SK-N-SH (cell line): ENCODE data around the gene NTPCR. TPM values are rescaled to one million over a fixed set of nuclear protein-coding genes. Genes with fewer than 3 reads are reported as not detected.

Experiments
- CTCF ChIA-PET: fragments of 300-600, 350-600 bp; formaldehyde crosslinking; extraction: SDS; loops from one replicate; lab custom pipeline; 2021; lab: Yijun Ruan, JAX
- POLR2A ChIA-PET: fragments of 350-600 bp; sonication (Branson Sonifier 250); formaldehyde crosslinking; extraction: SDS; loops from one replicate; lab custom pipeline; 2020; ENCODE audit warnings: antibody characterized with exemption, inconsistent platforms; lab: Yijun Ruan, JAX
- DNase-seq: peaks from one replicate; pipeline ENCODE4 v3.0.0; 2012
- H2AFZ ChIP-seq: fragments of 200-600 bp; sonication (generic); 2 replicates; pipeline ENCODE4 v1.8.1; 2016; ENCODE audit warnings: antibody characterized with exemption, mild to moderate bottlenecking, low read depth
- H3F3A ChIP-seq: fragments of 200-600 bp; sonication (generic); replicated peaks from 2 replicates; pipeline ENCODE3; 2016; ENCODE audit warnings: antibody characterized with exemption, mild to moderate bottlenecking; ENCODE audit not compliant: insufficient read depth
- H3K27ac ChIP-seq, 2 experiments: fragments of 200-500 bp in 1 of 2; fragments of 200-600 bp in 1 of 2; sonication (Bioruptor generic) in 1 of 2; sonication (generic), shearing (Covaris generic) in 1 of 2; 2 replicates each; pipeline versions ENCODE4 v1.5.1 to v1.6.1; 2014 to 2016; ENCODE audit warnings: low read depth in 2 of 2, inconsistent platforms in 1 of 2, low read length in 1 of 2, mild to moderate bottlenecking in 1 of 2, mixed read lengths in 1 of 2
- H3K27me3 ChIP-seq: fragments of 200-600 bp; sonication (generic), shearing (Covaris generic); 2 replicates; pipeline ENCODE4 v1.6.1; 2016; ENCODE audit warnings: mixed run types; ENCODE audit not compliant: insufficient read depth
- H3K36me3 ChIP-seq, 2 experiments: fragments of 200-500 bp in 1 of 2; fragments of 200-600 bp in 1 of 2; sonication (Bioruptor generic) in 1 of 2; sonication (generic) in 1 of 2; replicated peaks in 1 of 2; 2 replicates each; pipeline versions ENCODE3 to v1.5.1; 2014 to 2016; ENCODE audit warnings: low read length in 1 of 2, mild to moderate bottlenecking in 1 of 2; ENCODE audit not compliant: insufficient read depth in 2 of 2, control insufficient read depth in 1 of 2
- H3K4me1 ChIP-seq, 2 experiments: fragments of 200-500 bp in 1 of 2; fragments of 200-600 bp in 1 of 2; sonication (Bioruptor generic) in 1 of 2; sonication (generic), shearing (Covaris generic) in 1 of 2; 2 replicates each; pipeline versions ENCODE4 v1.5.1 to v1.6.1; 2014 to 2016; ENCODE audit warnings: low read depth in 1 of 2, low read length in 1 of 2, mixed run types in 1 of 2; ENCODE audit not compliant: insufficient read depth in 2 of 2, control insufficient read depth in 1 of 2
- H3K4me2 ChIP-seq: fragments of 200-600 bp; sonication (generic), shearing (Covaris generic); 2 replicates; pipeline ENCODE4 v1.6.1; 2017; ENCODE audit warnings: mixed run types
- H3K4me3 ChIP-seq, 2 experiments: fragments of 200-500 bp in 1 of 2; fragments of 200-600 bp in 1 of 2; sonication (Bioruptor generic) in 1 of 2; sonication (generic), shearing (Covaris generic) in 1 of 2; 2 replicates each; pipeline versions ENCODE4 v1.5.1 to v1.8.1; 2014 to 2016; ENCODE audit warnings: low read depth in 2 of 2, inconsistent platforms in 1 of 2, low read length in 1 of 2, mild to moderate bottlenecking in 1 of 2, mixed read lengths in 1 of 2, moderate library complexity in 1 of 2
- H3K79me2 ChIP-seq: fragments of 200-600 bp; sonication (generic); 2 replicates; pipeline ENCODE4 v1.8.1; 2017; ENCODE audit warnings: mild to moderate bottlenecking; ENCODE audit not compliant: insufficient read depth
- H3K9ac ChIP-seq: fragments of 200-600 bp; sonication (generic); 2 replicates; pipeline ENCODE4 v1.6.1; 2017; ENCODE audit warnings: mixed run types
- H3K9me2 ChIP-seq: fragments of 200-600 bp; sonication (generic); 2 replicates; pipeline ENCODE4 v1.6.1; 2017; ENCODE audit warnings: mixed run types
- H3K9me3 ChIP-seq: fragments of 200-600 bp; sonication (generic); 2 replicates; pipeline ENCODE4 v1.6.1; 2017; ENCODE audit warnings: mixed run types, mild to moderate bottlenecking, moderate library complexity
- H4K20me1 ChIP-seq: fragments of 200-600 bp; sonication (generic); 2 replicates; pipeline ENCODE4 v1.6.1; 2017; ENCODE audit warnings: mild to moderate bottlenecking, mixed run types; ENCODE audit not compliant: insufficient read depth
- EP300 ChIP-seq, 2 experiments: IDR thresholded peaks; 2 replicates each; pipeline versions ENCODE4 v1.4.0 to v1.6.1; 2012; ENCODE audit warnings: borderline replicate concordance in 1 of 2, low read depth in 1 of 2, low read length in 1 of 2
- FOXJ3 ChIP-seq: sonication (generic); formaldehyde crosslinking; IDR thresholded peaks from 2 replicates; pipeline ENCODE4 v1.5.1; 2020; ENCODE audit warnings: mild to moderate bottlenecking, missing genetic modification reagents
- FOXM1 ChIP-seq: IDR thresholded peaks from 2 replicates; pipeline ENCODE4 v1.4.0; 2012; ENCODE audit warnings: low read depth, mild to moderate bottlenecking
- GATA2 ChIP-seq: sonication (generic); formaldehyde crosslinking; IDR thresholded peaks from 2 replicates; pipeline ENCODE4 v1.5.0; 2020; ENCODE audit warnings: mild to moderate bottlenecking, missing genetic modification reagents
- MAX ChIP-seq: IDR thresholded peaks from 2 replicates; pipeline ENCODE4 v1.4.0; 2012; ENCODE audit warnings: low read depth
- MXI1 ChIP-seq: IDR thresholded peaks from 2 replicates; pipeline ENCODE4 v1.6.1; 2012; ENCODE audit warnings: mild to moderate bottlenecking, low read depth, low read length, improper control_type of control experiment
- NFIC ChIP-seq: IDR thresholded peaks from 2 replicates; pipeline ENCODE4 v1.4.0; 2012; ENCODE audit warnings: borderline replicate concordance
- PBX3 ChIP-seq: IDR thresholded peaks from 2 replicates; pipeline ENCODE4; 2012
- POLR2AphosphoS5 ChIP-seq: IDR thresholded peaks from 2 replicates; pipeline ENCODE4 v1.6.1; 2012; ENCODE audit warnings: low read depth, low read length
- RCOR1 ChIP-seq: fragments of 150-350 bp; IDR thresholded peaks from 2 replicates; pipeline ENCODE4 v1.6.1; 2017; ENCODE audit warnings: antibody characterized with exemption, low read length
- RFX5 ChIP-seq: IDR thresholded peaks from 2 replicates; pipeline ENCODE4 v1.6.1; 2012; ENCODE audit warnings: mild to moderate bottlenecking, improper control_type of control experiment, low read length
- RXRA ChIP-seq: IDR thresholded peaks from 2 replicates; pipeline ENCODE4 v1.4.0; 2012; ENCODE audit warnings: low read depth, mild to moderate bottlenecking, borderline replicate concordance
- SIN3A ChIP-seq: IDR thresholded peaks from 2 replicates; pipeline ENCODE4 v1.6.1; 2012; ENCODE audit warnings: low read depth, mild to moderate bottlenecking, low read length, moderate library complexity, borderline replicate concordance
- TAF1 ChIP-seq: IDR thresholded peaks from 2 replicates; pipeline ENCODE4 v1.6.1; 2012; ENCODE audit warnings: low read depth, mild to moderate bottlenecking, low read length, moderate library complexity, borderline replicate concordance
- TCF12 ChIP-seq: IDR thresholded peaks from 2 replicates; pipeline ENCODE4 v1.4.0; 2012
- TEAD4 ChIP-seq: IDR thresholded peaks from 2 replicates; pipeline ENCODE4 v1.4.0; 2012; ENCODE audit warnings: mild to moderate bottlenecking, borderline replicate concordance; ENCODE audit not compliant: insufficient read depth
- WGBS: methylation state at CpG from one replicate; pipeline ENCODE4 v1.1.6; 2017; ENCODE audit warnings: low lambda C conversion rate; 5-methylcytosine and 5-hydroxymethylcytosine counted together
- polyA plus RNA-seq, 3 experiments: library from polyadenylated mRNA; depleted of rRNA; stranded (reverse); fragments of >200 nt; gene quantifications; 2 replicates each; pipeline ENCODE4 v1.2.3, GENCODE V29; 2012

The NTPCR gene
- polyA plus RNA-seq, 1 of the 3 experiments (the other 2 are of a cell fraction): 20.8 TPM

- Histone ChIP-seq H3K4me2 (no peak overlapping the region), H2AFZ (no peak overlapping the region), H3K27ac (peak overlapping the region in 1 of 2 experiments; percentile 51; a peak in 2 of 4 replicates), H3K9me3 (no peaks in the 10 kb centered on the region), H3K79me2 (no peaks in the 10 kb centered on the region), H3K4me3 (no peak overlapping the region), H3K9me2 (no peaks in the 10 kb centered on the region), H3K36me3 (peaks cover 0 to 2% of the 10 kb centered on the region in 2 experiments), H3K4me1 (peaks cover 9 to 28% of the 10 kb centered on the region in 2 experiments), H3K27me3 (no peaks in the 10 kb centered on the region), H3F3A (peaks cover 6% of the 10 kb centered on the region), H4K20me1 (peaks cover 7% of the 10 kb centered on the region; the same call in 1 of the 2 replicates), H3K9ac (no peak overlapping the region)
- peak; percentile 55 for DNase-seq
- WGBS: 91% methylated on average over 3 of the region's 3 CpGs
- ChIA-PET POLR2A (no interaction called here), CTCF (interaction anchor here (1.0 to 1.9 kb wide), 4 partner anchors 7 to 372 kb away, joined by 5 to 7 read pairs (median 5); no protein-coding TSS in a partner anchor)
- TF ChIP-seq PBX3 (no peak), SIN3A (no peak), RCOR1 (peak; percentile 25; the same call in 1 of the 2 replicates), GATA2 (CRISPR knock-in tag) (peak; percentile 86), EP300 (IDR thresholded peaks at IDR 0.05; ENCODE audit: borderline replicate concordance in 1 of 2, low read depth in 1 of 2, low read length in 1 of 2) (peak in 1 of 2 experiments; percentile 64; a peak in 1 of 4 replicates), FOXM1 (no peak), FOXJ3 (CRISPR knock-in tag) (peak; percentile 60; the same call in 1 of the 2 replicates)
These were observed 56.1 kb downstream of the NTPCR start for GRCh38 chr1:233006541-233006973.

GRCh38 chr1:233010146-233010545 is 59.7 kb downstream of the NTPCR start:
- DNase-seq: no peak
- CTCF ChIA-PET: interaction anchor here (0.7 to 1.6 kb wide), 3 partner anchors 14 to 30 kb away, joined by 3 to 5 read pairs (median 4); no protein-coding TSS in a partner anchor
- no peaks in the 10 kb centered on the region for H3K9me2 ChIP-seq
- WGBS: 29% methylated on average over 3 of the region's 3 CpGs
- peaks cover 6% of the 10 kb centered on the region for H3F3A ChIP-seq
- no peak for TF ChIP-seq SIN3A
- no peak for TF ChIP-seq RFX5
- no peak for TF ChIP-seq MXI1
- TF ChIP-seq TAF1: no peak
- peak; percentile 51; the same call in 1 of the 2 replicates for TF ChIP-seq MAX
- peak; percentile 64 for TF ChIP-seq PBX3
- TF ChIP-seq RXRA: peak; percentile 54; the same call in 1 of the 2 replicates
- peak; percentile 45; the same call in 1 of the 2 replicates for TF ChIP-seq TEAD4
- TF ChIP-seq TCF12: peak; percentile 73
- peak; percentile 75 for TF ChIP-seq NFIC
- 0 out of 2 replicates have a peak, but pooled peaks have one; percentile 12 for TF ChIP-seq POLR2AphosphoS5
- peak in 1 of 2 experiments; percentile 8; a peak in 1 of 4 replicates for TF ChIP-seq EP300 (IDR thresholded peaks at IDR 0.05; ENCODE audit: borderline replicate concordance in 1 of 2, low read depth in 1 of 2, low read length in 1 of 2)
- H3K4me3 ChIP-seq: no peak overlapping the region
- no peak overlapping the region for H3K9ac ChIP-seq
- H3K79me2 ChIP-seq: no peaks in the 10 kb centered on the region
- no peak overlapping the region for H2AFZ ChIP-seq
- H4K20me1 ChIP-seq: peaks cover 7% of the 10 kb centered on the region; the same call in 1 of the 2 replicates
- H3K36me3 ChIP-seq: peaks cover 3 to 14% of the 10 kb centered on the region in 2 experiments
- no peak overlapping the region for H3K27ac ChIP-seq
- 0 out of 2 replicates have a peak overlapping the region, but pooled peaks have one; percentile 38 for H3K4me2 ChIP-seq
- no peaks in the 10 kb centered on the region for H3K9me3 ChIP-seq
- no peaks in the 10 kb centered on the region for H3K27me3 ChIP-seq
- POLR2A ChIA-PET: no interaction called here
- H3K4me1 ChIP-seq: peaks cover 9 to 24% of the 10 kb centered on the region in 2 experiments
